GM18868 (cell line): ENCODE results near the gene UVRAG.

Experiments used
- ATAC-seq: cut with Tn5 transposase; IDR thresholded peaks from one replicate; pipeline ENCODE4 v1.9.1; 2021; ENCODE audit warnings: mild to moderate bottlenecking, moderate library complexity; ENCODE audit not compliant: unreplicated experiment

UVRAG gene

DNA sequence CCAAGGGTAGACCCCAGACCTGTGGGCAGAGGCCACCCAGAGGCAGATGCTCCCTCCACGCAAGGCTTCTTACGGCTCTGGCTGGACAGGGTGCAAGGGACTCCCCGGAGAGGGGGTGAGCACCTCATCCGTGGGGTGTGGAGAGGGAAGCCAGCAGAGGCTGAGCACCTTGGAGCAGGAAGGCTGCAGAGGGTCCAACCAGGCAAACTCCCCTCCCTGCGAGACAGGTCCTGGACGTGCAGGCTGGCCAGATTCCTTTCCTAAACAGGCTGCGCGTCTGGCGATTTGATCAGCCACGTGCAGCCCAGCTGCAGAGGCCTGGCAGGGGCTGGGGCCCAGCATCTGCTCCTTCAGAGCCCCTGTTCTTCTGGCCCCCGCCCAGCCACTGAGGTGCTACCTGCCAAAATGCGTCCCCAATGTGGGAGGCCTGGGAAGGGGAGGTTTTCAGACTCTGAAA is 342.0 kb downstream of the UVRAG start:
- no peak for ATAC-seq

DNA sequence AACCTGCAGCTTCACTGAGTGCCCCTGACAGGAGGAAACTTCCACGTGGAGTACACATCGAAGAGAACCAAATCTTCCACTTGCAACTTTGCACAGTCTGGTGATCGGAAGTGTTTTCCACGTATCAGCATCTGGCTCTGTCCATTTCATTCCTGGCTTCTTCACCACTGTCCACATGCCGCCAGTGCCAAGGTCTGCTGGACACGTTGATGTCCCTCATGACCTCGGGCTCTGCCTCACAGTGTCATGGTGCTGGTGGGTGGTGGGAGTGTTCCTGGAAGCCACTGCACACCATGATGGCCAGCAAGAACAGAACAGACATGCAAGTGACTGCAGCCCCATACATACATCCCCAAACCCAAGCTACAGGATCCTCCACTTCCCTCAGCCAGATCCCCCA is 342.9 kb downstream of the UVRAG start:
- no peak for ATAC-seq

DNA sequence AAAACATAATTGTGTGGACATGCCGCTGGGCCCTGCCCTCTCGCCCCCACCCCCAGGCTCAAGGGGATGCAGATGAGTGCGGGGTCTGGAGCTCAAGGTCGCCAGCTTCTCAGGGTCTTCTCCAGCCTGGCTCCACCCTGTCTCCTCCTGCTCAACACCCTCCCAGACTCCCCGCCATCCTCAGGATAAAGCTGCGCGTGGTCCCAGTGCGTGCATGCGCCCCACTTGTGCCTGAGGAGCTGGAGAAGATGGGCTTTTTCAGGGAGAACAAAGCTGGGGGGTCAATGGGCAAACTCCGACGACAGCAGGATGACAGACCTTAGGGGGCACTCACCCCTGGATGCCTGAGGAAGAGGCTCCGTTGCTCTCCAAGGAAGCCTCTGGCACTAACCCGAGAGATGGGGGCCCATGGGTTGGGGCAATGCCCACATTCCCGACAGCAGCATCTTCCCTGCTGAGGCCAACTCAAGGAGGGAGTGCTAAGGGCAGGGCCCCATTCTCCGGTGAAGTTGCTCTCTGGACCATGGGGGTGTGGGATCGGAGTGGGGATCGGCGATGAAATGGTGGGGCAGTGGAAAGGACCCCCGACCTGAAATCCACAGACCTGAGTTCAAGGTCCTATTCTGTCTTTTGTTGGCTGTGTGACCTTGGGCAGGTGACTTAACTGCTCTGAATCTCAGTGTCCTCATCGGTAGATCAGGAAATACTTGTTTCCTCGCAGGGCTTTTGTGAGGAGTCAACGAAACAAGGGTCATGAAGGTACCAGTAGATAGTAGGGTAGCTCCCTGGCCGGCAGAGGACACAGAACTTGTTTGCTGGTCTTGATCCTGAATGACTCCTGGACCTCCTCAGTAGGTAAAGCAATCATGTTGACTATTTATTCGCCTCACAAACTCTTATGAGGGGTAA is 343.6 kb downstream of the UVRAG start:
- no peak for ATAC-seq

DNA sequence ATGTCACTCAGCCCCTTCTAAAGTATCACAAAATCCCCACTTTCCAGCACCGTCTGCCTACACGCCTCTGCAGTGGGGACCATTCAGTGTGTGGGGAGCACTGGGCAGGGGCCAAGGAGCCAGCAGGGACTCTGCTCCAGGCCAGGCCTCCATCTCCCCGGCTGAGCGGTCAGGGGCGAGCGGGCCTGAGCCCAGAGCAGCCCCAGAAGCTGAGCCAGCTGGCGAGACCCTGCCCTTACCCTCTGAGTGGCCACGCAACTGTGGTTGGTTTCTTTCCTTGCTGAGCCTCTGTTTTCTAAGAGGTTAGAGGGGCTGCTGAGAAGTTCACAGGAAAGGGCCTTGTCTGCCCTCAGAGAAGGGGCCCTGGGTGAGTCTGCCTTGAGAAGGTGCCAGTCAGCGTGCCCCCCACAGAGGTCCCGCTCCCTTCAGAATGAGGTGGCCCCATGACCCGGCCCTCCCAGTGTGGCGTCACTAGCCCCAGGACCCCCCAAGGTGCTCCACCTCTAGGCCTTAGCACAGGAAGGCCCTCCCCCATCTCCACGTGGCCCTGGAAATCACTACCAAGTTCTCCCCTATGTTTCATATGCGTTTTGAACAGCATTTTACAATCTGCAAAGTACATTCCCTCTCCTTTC is 344.4 kb downstream of the UVRAG start:
- no peak for ATAC-seq

DNA sequence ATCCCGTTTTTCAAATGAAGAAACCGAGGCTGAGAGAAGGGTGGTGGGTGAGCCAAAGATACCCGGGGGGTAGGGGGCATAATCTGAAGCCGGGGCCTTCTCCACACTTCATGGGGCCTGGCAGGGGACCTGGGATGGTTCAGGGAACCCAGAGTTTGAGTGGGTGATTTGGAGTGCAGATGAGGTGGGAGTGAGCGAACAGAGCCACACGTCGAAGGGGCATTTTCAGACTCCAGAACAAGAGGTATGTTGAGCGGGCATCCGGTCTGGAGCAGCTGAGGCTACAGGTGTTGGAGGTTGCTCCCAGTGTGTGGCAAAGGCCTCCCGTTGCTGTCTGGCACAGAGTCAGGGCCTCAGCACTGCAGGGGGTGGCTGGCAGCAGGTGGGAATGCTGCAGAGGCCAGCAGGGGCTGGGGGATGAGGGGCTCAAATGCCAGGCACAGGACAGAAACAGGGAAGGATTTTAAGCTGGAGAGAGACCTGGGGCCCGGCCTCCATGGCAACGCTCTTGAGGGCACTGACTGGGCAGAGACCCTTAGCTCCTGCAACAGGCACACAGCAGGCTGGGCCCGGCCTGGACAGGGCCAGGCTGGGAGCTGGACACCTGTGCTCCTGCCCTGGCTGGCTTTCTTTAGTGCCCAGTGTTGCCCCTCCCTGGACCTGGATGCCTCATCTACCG is 345.1 kb downstream of the UVRAG start:
- no peak for ATAC-seq

DNA sequence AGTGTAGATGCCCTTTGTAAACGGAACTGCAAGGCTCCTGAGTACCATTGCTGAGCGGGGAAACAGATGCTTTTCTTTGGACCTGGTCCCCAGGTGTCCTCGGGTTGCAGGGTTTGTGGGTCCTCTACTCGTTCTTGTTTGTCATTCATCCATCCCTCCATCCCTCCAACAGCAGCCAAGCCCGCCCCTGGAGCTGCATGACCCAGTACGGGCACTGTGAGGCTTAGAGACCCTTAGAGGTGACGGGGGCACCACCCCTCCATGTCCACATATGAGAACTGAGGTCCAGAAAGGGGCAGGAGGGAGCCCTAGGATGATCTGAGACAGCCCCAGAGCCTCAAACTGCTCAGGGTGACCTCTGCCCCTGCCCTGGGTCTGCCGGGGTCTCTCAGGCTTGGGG is 345.8 kb downstream of the UVRAG start:
- no peak for ATAC-seq

DNA sequence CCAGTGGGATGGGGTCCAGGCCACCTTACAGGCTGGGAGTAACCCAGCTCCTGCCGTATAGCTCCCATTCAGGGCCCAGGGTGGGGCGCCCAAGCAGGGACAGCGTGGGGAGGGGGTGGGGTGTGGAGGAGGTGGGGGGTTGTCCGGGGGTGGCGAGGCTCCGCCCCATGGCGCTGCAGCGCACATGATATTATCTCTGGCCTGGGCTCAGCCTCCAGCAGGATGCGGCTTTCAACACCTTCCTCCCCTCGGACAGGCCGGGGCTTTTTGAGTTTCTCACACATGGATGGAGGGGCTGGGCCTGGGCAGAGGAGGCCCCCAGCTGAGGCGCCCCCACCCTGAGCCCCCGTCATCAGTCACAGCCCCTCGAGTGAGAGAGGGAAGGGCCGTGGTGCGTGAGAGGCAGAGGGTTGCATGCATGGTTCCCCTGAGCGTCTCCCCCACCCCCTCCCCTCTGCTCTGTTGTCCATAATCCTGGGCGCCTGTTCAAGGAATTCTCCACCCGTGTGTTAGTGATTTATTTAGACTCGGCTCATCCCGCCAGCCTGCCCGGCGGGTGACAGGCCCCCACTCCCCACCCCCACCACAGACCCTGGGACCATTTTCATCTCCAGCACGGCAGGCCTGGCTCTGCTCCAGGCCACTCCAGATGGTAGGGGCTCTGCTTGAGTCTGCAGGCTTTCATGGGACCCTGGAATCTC is 346.4 kb downstream of the UVRAG start:
- ATAC-seq, result no peak

DNA sequence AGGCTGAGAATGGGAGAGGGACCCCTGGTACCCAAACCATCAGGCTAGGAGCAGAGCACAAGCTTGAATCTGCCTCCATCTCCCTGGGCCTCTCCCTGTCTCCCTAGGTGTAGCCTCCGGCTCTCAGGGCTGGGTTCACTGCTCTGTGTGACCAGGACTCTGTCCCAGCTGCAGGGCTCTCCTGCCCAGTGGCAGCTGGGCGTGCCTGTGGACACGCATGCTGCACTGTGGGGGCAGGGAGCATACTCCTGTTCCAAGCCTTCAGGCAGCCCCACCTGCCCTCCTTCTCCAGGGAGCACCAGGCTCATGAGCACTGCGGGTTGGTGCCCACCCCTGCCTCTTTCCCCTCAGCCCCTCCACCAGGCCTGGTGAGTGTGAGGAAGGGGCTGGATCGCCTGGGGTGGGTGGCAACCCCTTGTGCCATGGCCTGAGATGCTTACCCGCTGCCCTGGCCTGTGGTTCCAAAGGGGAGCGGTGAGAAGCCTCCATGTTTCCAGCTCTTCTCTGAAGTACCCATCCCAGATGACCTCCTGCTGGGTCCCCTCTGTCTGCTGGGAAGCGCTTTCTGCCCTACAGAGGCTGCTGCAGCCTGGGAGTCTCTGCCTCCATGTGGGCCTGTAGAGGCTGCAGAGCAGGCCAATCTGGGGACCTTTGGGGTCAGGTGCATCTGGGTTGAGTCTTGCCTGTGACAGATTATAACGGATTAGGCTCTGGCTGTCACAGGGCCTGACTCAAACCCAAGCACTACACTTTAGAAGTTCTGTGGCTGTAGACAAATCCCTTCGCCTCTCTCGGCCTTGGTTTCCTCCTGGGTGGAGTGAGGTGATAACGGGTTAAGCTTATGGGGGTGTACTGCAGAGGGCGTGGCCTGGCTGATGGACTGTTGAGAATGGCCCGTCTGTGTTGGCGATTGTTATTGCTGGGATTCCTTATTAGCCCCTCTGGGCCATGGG is 347.6 kb downstream of the UVRAG start:
- no peak for ATAC-seq

DNA sequence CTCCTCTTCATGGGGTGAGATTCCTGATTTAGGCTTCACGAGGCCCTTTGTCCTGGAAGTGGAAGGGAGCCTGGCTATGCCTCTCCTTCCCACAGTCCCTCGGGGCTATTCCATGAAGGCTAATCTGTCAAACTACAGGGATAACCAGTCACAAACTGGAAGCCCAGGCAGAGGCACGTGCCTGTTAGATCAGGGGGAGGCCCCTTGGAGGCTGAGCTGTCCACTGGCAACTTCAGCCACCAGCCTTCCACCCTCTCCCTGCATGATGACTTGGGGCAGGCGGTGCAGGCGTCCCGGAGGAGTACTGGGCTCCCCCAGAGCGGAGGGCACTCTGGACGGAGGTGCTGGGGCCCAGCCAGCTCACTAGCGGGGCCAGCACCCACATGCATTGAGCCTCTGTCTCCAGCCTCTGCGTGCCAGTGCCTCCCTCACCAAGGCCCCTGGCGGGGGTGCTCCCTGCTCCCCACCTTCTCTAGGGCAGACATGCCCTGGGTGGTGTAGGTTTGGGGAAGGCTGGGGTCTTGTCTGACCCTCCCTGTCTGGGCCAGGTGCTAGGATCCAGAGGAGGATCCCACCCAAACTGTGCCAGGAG is 348.4 kb downstream of the UVRAG start:
- no peak for ATAC-seq

DNA sequence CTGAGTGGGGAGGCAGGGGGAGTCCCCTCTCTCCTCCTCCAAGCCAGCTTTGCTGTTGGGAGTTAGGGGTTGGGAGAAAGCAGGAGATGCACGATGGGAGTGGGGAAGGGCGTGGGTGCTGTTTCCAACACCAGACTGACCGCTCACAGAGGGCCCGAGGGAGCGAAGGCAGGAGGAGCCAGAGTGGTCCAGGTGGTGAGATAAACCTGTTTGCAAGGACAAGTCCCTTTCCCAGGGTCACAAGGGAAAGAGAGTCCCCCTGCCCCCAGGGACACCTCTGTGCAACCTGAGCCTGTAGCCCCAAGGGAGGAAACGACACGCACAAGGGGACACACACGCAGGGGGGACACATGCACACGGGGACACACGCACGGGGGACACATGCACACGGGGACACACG is 349.1 kb downstream of the UVRAG start:
- no peak for ATAC-seq

DNA sequence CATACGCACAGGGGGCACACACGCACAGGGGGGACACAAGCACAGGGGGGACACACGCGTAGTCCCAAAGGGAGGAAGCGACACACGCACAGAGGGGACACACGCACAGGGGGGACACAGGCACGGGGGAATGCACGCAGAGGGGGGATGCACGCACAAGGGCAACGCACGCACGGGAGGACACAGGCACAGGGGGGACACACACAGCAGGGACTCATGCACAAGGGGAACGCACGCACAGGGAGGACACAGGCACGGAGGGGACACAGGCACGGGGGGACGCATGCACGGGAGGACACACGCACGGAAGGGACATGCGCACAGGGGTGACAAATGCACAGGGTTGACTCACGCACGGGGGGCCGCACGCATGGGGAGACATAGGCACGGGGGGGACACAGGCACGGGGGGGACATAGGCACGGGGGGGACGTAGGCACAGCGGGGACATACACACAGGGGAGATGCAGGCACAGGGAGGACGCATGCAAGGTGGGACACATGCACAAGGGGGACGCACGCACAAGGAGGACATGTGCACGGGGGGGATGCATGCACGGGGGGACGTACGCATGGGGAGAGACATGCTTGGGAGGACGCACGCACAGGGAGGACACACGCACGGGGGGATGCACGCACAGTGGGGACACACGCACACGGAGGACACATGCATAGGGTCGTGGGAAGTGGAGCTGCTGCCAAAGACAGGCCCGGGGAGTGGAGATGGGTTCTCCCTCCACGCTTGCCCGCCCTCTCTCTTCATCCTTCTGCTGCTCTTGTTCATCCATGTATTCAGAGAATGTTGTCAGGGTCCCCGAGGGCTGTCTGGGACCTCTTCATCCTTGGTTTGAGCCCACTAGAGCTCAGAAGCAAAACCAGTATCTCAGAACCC is 350.1 kb downstream of the UVRAG start:
- ATAC-seq, result no peak

DNA sequence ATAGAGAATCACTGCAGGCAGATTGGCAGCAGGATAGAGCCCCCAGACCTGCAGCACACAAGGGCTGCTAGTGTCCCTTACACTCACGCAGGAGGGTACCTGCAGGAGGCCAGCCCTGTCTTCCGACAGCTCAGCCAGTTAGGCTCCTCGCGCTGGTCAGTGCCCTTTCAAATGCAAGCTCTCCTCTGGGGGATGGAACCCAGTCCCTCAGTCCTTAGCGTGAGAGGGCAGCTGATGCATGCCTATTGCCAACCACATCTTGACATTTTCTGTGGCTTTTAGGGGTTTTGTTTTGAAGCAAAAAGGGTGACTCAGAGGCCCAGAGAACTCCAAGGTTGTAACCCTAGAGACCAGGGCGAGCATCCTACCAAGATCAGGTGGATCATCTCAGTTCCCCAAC is 351.3 kb downstream of the UVRAG start:
- ATAC-seq, result peak; percentile 44

DNA sequence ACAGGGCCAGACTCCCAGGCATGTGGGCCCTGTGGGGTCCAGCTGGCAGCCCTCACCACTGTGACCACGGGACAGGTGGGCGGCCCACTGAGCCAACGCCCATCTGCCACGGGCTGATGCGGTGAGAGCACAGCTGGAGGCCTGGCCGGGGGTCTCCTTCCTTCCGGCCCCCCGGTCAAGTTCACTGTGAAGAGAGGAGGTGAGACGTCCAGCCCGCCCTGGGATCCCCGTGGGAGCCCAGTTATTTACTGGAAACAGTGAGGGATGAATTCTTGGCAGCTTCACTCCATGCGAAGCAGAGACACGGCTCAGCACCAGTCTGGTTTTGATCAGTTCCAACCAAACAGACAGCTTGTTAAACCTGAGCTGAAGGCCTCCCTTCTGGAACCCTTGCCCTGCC is 352.6 kb downstream of the UVRAG start:
- no peak for ATAC-seq

DNA sequence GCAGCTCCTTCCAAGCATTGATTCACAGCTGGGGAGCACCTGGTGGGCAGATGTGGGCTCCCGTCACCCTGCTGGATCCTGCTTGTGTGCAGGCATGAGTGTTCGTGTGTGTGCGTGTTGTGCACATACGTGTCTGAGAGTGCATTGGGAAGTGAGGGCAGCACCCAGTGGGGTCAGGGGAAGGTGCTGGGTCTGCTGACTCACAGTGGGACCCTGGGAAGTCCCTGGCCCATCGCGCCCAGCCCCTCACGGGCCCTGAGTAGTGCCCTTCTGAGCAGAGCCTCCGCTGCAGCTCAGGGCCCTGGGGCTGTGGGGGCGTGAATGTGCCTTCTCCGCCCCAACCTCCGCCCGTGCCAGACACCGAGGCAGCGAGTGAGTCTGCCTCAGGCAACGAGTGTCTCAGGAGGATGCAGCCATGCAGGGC is 354.5 kb downstream of the UVRAG start:
- ATAC-seq, result no peak

DNA sequence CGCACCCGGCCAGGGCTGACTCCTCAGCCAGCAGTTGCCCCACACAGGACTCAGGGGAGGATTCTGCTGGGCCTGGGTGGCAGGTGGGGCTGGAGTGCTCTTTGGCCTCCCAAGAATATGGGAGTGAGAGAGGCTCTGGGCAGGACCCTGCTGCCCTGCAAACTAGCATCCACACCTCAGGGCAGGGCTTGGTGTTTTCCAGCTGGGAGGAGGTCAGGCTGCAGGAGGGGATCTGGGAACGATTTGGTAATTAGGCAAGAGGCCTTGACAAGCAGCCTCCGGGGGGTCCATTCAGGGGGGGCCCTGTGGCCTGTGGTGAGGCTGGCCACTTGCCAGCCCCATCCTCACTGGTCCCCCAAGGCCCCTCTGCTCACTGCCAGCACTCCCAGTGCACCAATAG is 355.5 kb downstream of the UVRAG start:
- no peak for ATAC-seq

DNA sequence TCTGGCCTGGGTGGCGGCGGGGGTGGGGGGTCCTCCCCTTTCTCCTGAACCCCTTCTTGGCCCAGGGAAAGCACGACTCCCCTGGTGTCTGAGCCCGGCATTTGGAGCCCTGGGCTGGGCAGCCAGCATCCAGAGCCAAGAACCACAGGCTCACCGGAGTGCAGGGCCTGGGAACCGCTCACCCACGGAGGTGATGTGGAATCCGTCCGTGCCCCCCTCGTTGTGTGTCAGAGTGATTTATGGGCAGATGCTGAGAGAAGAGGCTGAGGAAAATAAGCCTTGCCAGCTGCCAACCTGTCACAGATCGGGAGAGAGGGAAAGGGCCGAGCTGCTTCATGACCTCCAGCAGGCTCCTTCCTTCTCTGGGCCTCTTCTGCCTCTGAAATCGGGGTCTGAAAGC is 357.6 kb downstream of the UVRAG start:
- ATAC-seq, result no peak

DNA sequence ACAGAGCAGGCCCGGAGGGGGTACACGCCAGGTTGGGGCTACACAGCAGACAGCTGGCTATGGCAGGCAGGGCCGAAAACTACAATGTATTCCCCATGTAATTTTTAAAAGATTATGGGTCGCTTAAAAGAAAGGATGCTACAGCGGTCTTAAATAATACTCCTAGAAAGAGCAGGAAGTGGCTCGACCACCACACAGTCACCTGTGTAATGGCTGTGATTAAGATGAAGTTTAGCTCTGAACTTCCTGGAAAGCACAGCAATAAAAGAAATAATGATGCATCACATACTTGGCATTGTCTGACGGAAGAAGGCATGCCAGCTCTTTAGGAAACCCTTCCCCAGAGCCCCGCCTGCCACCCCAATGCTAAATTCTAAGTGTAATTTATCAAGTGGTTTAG is 358.7 kb downstream of the UVRAG start:
- ATAC-seq, result no peak

DNA sequence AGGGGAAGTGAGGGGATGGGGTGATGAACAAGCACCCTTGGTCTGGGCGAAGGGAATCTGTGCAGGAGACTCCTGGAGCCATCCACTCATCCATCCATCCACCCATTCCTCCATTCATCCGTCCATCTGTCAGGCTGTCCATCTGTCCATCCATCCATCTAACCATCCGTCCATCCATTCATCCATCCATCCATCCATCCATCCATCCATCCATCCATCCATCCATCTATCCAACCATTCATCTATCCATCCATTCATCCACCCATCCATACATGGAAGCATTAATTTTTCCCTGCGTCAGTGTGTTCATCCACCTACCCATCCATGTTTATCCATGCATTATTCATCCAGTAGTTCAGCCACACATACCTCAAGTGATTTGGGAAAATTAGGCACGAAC is 359.3 kb downstream of the UVRAG start:
- ATAC-seq, result no peak

DNA sequence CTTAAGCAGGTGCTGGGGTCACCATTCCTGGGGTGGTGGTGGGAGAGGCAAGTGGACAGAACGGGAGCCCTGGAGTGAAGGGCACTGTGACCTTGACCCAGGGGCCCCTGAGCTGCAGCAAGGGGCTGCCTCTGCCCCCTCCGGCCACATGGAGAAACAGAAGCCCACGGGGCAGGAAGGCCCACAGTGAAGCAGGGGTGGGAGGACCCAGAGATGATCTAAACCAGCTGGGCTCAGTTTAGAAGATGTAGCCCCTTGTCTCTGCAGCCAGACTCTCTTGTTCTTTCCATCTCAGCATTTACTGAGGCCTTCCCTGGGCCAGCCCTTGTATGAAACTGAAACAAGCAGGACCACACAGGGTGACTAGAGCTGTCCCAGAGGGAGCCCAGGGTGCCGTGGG is 360.8 kb downstream of the UVRAG start:
- no peak for ATAC-seq
